Adrenal gland (tissue), 12 donors: ENCODE measurements around the gene STK11IP. TPM values are rescaled to one million over a fixed set of nuclear protein-coding genes. Genes with fewer than 3 reads are reported as not detected.
A peak's percentile ranks its signal among the peaks of the same experiment; 100 is the strongest.

Experiments used
- DNase-seq, 7 donors: peaks; one replicate each; pipeline ENCODE4 v3.0.0-alpha.2; 2019 to 2020
- H3K27ac ChIP-seq, 5 donors: fragments of 200-600 bp; sonication (generic) in 4 of 5; 1 replicate in 3 of 5; 2 replicates in 2 of 5; pipeline versions ENCODE4 v1.5.1 to v1.8.0; 2016 to 2020; ENCODE audit warnings: mild to moderate bottlenecking in 1 of 5
- H3K27me3 ChIP-seq: fragments of 200-600 bp; 2 replicates; pipeline ENCODE4 v1.8.0; 2021
- H3K36me3 ChIP-seq, 2 donors: fragments of 200-600 bp; replicated peaks in 1 of 2; 1 replicate in 1 of 2; 2 replicates in 1 of 2; pipeline versions ENCODE4 v1.5.1 to v1.8.0; 2018 to 2022
- H3K4me1 ChIP-seq, 2 donors: fragments of 200-600 bp; replicated peaks in 1 of 2; 1 replicate in 1 of 2; 2 replicates in 1 of 2; pipeline versions ENCODE4 v1.5.1 to v1.8.0; 2018 to 2021
- H3K4me3 ChIP-seq, 4 donors: fragments of 200-600 bp; sonication (generic) in 3 of 4; one replicate each; pipeline ENCODE4 v1.5.1; 2016 to 2018
- H3K9me3 ChIP-seq, 3 donors: fragments of 200-600 bp; sonication (generic) in 1 of 3; replicated peaks in 1 of 3; 1 replicate in 2 of 3; 2 replicates in 1 of 3; pipeline versions ENCODE4 v1.5.1 to v1.8.0; 2016 to 2021
- POLR2A ChIP-seq, 2 donors: fragments of 450-650 bp; IDR thresholded peaks; one replicate each; pipeline ENCODE4 v1.6.1; 2017; ENCODE audit warnings: antibody characterized with exemption in 2 of 2, mild to moderate bottlenecking in 2 of 2, moderate library complexity in 1 of 2
- WGBS, 4 donors: extraction: QIAGEN DNeasy Blood & Tissue Kit in 2 of 4; methylation state at CpG; one replicate each; pipeline versions ENCODE4 v1.1.5 to v1.1.7; 2013 to 2017; 5-methylcytosine and 5-hydroxymethylcytosine counted together
- intact Hi-C, 2 donors: fragments of 100-400 bp; cut with DNase I; formaldehyde crosslinking; loops; one replicate each; pipeline versions ENCODE4 v1.14.1 to v1.15.0; 2022 to 2023
- polyA plus RNA-seq, 3 donors: library from polyadenylated mRNA; stranded (reverse); fragments of 200-250 nt in 2 of 3; fragments of 350-450 nt in 1 of 3; fragmentation: Illumina TruSeq in 1 of 3; extraction: RNeasy Lipid Tissue Mini Kit (QIAGEN cat#74804) in 1 of 3; gene quantifications; one replicate each; pipeline ENCODE4 v1.2.3, GENCODE V29; 2013 to 2014
- total RNA-seq, 9 donors: library from RNA; depleted of rRNA in 4 of 9; stranded (reverse); fragments of >200 nt in 4 of 9; fragments of 120-200 nt in 1 of 9; fragmentation: NEBNext Ultra II Directional in 1 of 9; extraction: Animal tissue kit (Norgen Biotek cat#: 25700) in 1 of 9; gene quantifications; one replicate each; pipeline versions ENCODE4 v1.1.0 to v1.2.4, GENCODE V29; 2013 to 2023
- TF ChIP-seq, protein P1 (sequence below), 6 experiments: fragments of 450-650 bp in 4 of 6; fragments of 200-600 bp in 2 of 6; sonication (generic) in 1 of 6; IDR thresholded peaks; 1 replicate in 5 of 6; 2 replicates in 1 of 6; pipeline versions ENCODE4 v1.5.1 to v1.8.0; 2016 to 2021; ENCODE audit warnings: antibody characterized with exemption in 6 of 6, mild to moderate bottlenecking in 2 of 6, moderate library complexity in 1 of 6
- donor health status: healthy with polysubstance abuse.
- donor health status: Bipolar disorder and iron deficiency.
- donor health status: DM: yes; HTN: yes; CAD: no.
- donor health status: DM: no; HTN: no; CAD: no.
- donor health status: DM: no; HTN: no; CAD: no.
- donor health status: DM: yes; HTN: yes; CAD: no.

STK11IP gene
- total and polyA plus RNA-seq, 12 donors: 5.0 to 68.1 (median 25.5) TPM

DNA sequence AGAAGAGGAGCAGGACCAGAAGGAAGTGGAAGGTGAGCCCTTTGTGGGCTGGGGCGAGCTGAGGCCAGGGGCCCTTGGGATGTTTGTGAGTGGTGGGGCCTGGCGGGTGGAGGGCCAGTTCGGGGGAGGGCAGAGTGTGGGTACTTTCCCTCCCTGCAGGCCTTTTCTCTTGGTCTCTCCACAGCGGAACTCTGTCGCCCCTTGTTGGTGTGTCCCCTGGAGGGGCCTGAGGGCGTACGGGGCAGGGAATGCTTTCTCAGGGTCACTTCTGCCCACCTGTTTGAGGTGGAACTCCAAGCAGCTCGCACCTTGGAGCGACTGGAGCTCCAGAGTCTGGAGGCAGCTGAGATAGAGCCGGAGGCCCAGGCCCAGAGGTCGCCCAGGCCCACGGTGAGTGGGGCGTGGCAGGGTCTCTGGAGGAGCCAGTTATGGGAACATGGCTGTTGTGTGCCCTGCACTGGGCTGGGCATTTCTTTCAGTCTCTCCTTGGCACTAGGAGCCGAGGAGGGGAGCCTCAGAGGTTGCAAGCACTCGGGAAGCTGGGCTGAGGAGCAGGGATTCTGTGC lies 10.8 kb downstream of the STK11IP start:
- H3K27ac ChIP-seq: peak overlapping the region in 1 of 5 donors; percentile 81
- H3K36me3 ChIP-seq: peaks cover 0 to 57% of the 10 kb centered on the region in 2 donors
- no peaks in the 10 kb centered on the region for H3K4me1 ChIP-seq

DNA sequence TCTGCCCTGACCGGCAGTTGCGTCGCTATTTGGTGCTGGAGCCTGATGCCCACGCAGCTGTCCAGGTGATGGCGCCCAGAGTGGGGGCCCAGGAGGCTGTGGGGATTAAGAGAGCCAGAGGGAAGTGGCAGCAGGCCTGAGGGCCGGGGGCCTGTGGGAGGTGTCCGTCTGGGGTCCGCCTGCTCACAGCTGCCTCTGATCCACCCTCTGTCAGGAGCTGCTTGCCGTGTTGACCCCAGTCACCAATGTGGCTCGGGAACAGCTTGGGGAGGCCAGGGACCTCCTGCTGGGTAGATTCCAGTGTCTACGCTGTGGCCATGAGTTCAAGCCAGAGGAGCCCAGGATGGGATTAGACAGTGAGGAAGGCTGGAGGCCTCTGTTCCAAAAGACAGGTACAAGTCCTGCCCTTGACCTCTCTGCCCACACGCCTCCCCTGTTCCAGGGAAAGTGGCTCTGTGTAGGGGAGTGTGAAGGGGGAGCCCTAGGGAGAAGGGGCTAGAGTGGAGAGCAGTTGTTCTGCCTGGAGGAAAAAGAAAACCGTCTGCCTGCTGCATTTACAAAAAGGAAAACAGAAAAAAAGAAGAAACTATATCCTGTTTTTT lies 11.6 kb downstream of the STK11IP start:
- WGBS, 4 donors: 81 to 85% (median 83%) methylated on average over 10 to 13 of the region's 13 CpGs
- intact Hi-C loops: no loop called here
- Histone ChIP-seq H3K36me3 (peaks cover 0 to 52% of the 10 kb centered on the region in 2 donors), H3K4me3 (no peak overlapping the region), H3K4me1 (no peaks in the 10 kb centered on the region), H3K27ac (peak overlapping the region in 2 of 5 donors; percentile 39 to 81), H3K9me3 (no peaks in the 10 kb centered on the region), H3K27me3 (no peaks in the 10 kb centered on the region)
- TF ChIP-seq, protein P1, sequence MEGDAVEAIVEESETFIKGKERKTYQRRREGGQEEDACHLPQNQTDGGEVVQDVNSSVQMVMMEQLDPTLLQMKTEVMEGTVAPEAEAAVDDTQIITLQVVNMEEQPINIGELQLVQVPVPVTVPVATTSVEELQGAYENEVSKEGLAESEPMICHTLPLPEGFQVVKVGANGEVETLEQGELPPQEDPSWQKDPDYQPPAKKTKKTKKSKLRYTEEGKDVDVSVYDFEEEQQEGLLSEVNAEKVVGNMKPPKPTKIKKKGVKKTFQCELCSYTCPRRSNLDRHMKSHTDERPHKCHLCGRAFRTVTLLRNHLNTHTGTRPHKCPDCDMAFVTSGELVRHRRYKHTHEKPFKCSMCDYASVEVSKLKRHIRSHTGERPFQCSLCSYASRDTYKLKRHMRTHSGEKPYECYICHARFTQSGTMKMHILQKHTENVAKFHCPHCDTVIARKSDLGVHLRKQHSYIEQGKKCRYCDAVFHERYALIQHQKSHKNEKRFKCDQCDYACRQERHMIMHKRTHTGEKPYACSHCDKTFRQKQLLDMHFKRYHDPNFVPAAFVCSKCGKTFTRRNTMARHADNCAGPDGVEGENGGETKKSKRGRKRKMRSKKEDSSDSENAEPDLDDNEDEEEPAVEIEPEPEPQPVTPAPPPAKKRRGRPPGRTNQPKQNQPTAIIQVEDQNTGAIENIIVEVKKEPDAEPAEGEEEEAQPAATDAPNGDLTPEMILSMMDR (IDR thresholded peaks at IDR 0.05): no peak
- no peak for TF ChIP-seq POLR2A (IDR thresholded peaks at IDR 0.05)
- peak in 1 of 7 donors; percentile 48 for DNase-seq

More for the DNA sequence above, 10.8 kb downstream of the STK11IP start:
- Histone ChIP-seq H3K27me3 (no peaks in the 10 kb centered on the region), H3K4me3 (no peak overlapping the region), H3K9me3 (no peaks in the 10 kb centered on the region)
- WGBS, 4 donors: 83 to 88% (median 85%) methylated on average over 9 to 15 of the region's 15 CpGs
- intact Hi-C loops: no loop called here
- no peak for TF ChIP-seq POLR2A (IDR thresholded peaks at IDR 0.05)
- TF ChIP-seq, protein P1 (IDR thresholded peaks at IDR 0.05): no peak
- no peak for DNase-seq

DNA sequence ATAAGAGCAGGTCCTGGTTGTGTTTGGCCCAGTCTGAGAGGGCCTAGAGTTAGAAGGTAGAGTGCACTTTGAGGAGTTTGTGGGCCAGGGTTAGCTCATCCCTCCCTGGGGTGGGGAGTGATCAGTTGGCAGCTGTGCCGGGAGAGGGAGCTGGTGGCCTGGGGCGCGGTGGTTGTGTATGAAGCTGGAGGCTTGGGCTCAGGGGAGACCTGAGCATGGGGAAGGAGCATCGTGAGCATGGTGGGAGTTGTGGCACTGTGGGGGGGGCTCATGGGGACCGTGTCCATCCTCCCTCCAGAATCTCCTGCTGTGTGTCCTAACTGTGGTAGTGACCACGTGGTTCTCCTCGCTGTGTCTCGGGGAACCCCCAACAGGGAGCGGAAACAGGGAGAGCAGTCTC lies 13.6 kb downstream of the STK11IP start:
- Histone ChIP-seq H3K4me3 (no peak overlapping the region), H3K27ac (no peak overlapping the region), H3K9me3 (no peaks in the 10 kb centered on the region), H3K27me3 (no peaks in the 10 kb centered on the region), H3K36me3 (peaks cover 0 to 60% of the 10 kb centered on the region in 2 donors), H3K4me1 (no peaks in the 10 kb centered on the region)
- 93 to 96% (median 95%) methylated on average over 8 to 9 of the region's 9 CpGs for WGBS, 4 donors
- intact Hi-C loops: no loop called here
- DNase-seq: no peak
- no peak for TF ChIP-seq POLR2A (IDR thresholded peaks at IDR 0.05)
- TF ChIP-seq, protein P1 (IDR thresholded peaks at IDR 0.05): no peak

DNA sequence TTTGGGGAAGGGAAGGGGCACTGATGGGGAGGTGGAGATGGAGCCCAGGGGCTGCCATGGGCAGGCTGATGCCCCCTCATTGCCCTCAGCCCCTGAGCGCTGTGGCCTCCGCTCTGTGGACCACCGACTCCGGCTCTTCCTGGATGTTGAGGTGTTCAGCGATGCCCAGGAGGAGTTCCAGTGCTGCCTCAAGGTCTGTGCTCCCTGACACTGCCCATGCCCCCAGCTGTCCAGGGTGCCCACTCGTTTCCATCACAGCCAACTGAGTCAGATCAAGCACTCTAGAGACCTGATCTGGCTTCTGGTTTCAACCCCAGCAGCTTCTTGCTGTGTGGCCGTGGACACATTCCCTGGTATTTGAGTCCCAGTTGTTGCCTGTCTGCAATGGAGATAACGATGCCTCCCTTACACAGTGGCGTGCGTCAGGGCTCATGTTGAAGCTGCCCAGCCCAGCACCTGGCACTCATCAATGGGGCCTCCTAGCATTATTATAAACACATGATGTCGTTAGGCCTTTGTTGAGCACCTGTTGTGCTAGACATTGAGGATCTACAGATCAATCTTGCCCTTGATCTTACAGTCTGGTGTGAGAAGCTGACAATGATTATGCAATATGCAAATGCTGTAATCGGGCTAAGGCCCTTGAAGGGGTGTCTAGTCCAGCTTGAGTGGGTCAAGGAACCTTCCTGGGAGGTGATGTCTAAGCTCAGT lies 14.4 kb downstream of the STK11IP start:
- intact Hi-C loops: no loop called here
- TF ChIP-seq, protein P1 (IDR thresholded peaks at IDR 0.05): no peak
- no peak for TF ChIP-seq POLR2A (IDR thresholded peaks at IDR 0.05)
- H3K4me1 ChIP-seq: no peaks in the 10 kb centered on the region
- no peak overlapping the region for H3K4me3 ChIP-seq
- DNase-seq: no peak
- H3K36me3 ChIP-seq: peaks cover 0 to 53% of the 10 kb centered on the region in 2 donors
- no peaks in the 10 kb centered on the region for H3K9me3 ChIP-seq
- H3K27ac ChIP-seq: no peak overlapping the region
- 74 to 82% (median 78%) methylated on average over 9 to 12 of the region's 12 CpGs for WGBS, 4 donors
- H3K27me3 ChIP-seq: no peaks in the 10 kb centered on the region
